ENCODE measurements around the gene PARD3B.

Gene PARD3B

GRCh38 chr2:204695506-204695905 lies 150.2 kb downstream of the PARD3B start:
- CTCF ChIA-PET = no interaction called here
- POLR2A ChIA-PET (ENCODE audit: low non-redundant PET) = no interaction called here
- TF ChIP-seq CTCF (conservative IDR thresholded peaks at IDR 0.05; ENCODE audit: low read depth) = no peak
- no peak overlapping the region for H3K27ac ChIP-seq
- DNase-seq (ENCODE audit: low spot score) = no peak

GRCh38 chr2:204696124-204696523 lies 150.8 kb downstream of the PARD3B start:
- TF ChIP-seq CTCF (conservative IDR thresholded peaks at IDR 0.05; ENCODE audit: low read depth) = no peak
- ChIA-PET POLR2A (ENCODE audit: low non-redundant PET) (no interaction called here), CTCF (no interaction called here)
- no peak overlapping the region for H3K27ac ChIP-seq
- DNase-seq (ENCODE audit: low spot score) = no peak

GRCh38 chr2:204705243-204705932 lies 160.1 kb downstream of the PARD3B start:
- no peak for TF ChIP-seq CTCF (conservative IDR thresholded peaks at IDR 0.05; ENCODE audit: low read depth)
- DNase-seq (ENCODE audit: low spot score) = no peak
- ChIA-PET POLR2A (ENCODE audit: low non-redundant PET) (no interaction called here), CTCF (no interaction called here)
- no peak overlapping the region for H3K27ac ChIP-seq

- ChIA-PET POLR2A (ENCODE audit: low non-redundant PET) (no interaction called here), CTCF (no interaction called here)
- H3K27ac ChIP-seq = no peak overlapping the region
- TF ChIP-seq CTCF (conservative IDR thresholded peaks at IDR 0.05; ENCODE audit: low read depth) = no peak
- no peak for DNase-seq (ENCODE audit: low spot score)
These were observed 161.7 kb downstream of the PARD3B start for GRCh38 chr2:204706939-204707338.

- no peak overlapping the region for H3K27ac ChIP-seq
- ChIA-PET POLR2A (ENCODE audit: low non-redundant PET) (no interaction called here), CTCF (no interaction called here)
- no peak for DNase-seq (ENCODE audit: low spot score)
- no peak for TF ChIP-seq CTCF (conservative IDR thresholded peaks at IDR 0.05; ENCODE audit: low read depth)
These were observed 167.9 kb downstream of the PARD3B start for GRCh38 chr2:204713211-204713610.

GRCh38 chr2:204715361-204715760 lies 170.1 kb downstream of the PARD3B start:
- no peak overlapping the region for H3K27ac ChIP-seq
- ChIA-PET POLR2A (ENCODE audit: low non-redundant PET) (no interaction called here), CTCF (no interaction called here)
- no peak for TF ChIP-seq CTCF (conservative IDR thresholded peaks at IDR 0.05; ENCODE audit: low read depth)
- no peak for DNase-seq (ENCODE audit: low spot score)

Data from RWPE1 (cell line).